GM12874 (cell line): ENCODE data around the gene KLHL17.

ENCODE experiments used
- CTCF ChIP-seq: IDR thresholded peaks from 2 replicates; pipeline ENCODE4 v1.5.1; 2011; ENCODE audit warnings: low read depth, mild to moderate bottlenecking, control low read depth, low read length, moderate library complexity; ENCODE audit not compliant: insufficient read depth

KLHL17 gene

GRCh38 chr1:930633-931138, 29.7 kb upstream of the KLHL17 start:
- TF ChIP-seq CTCF: no peak

GRCh38 chr1:931380-932172, 28.8 kb upstream of the KLHL17 start:
- no peak for TF ChIP-seq CTCF

- no peak for TF ChIP-seq CTCF
These were observed 28.2 kb upstream of the KLHL17 start for GRCh38 chr1:932173-932510.

GRCh38 chr1:932776-933602, 27.4 kb upstream of the KLHL17 start:
- no peak for TF ChIP-seq CTCF

GRCh38 chr1:933603-933940, 26.8 kb upstream of the KLHL17 start:
- TF ChIP-seq CTCF: no peak

GRCh38 chr1:934991-935750, 25.2 kb upstream of the KLHL17 start:
- TF ChIP-seq CTCF: no peak

- TF ChIP-seq CTCF: no peak
These were observed 24.6 kb upstream of the KLHL17 start for GRCh38 chr1:935751-936231.
